HepG2 (cell line): ENCODE results near the gene THRSP. TPM values are rescaled to one million over a fixed set of nuclear protein-coding genes. Genes with fewer than 3 reads are reported as not detected.
A peak's percentile ranks its signal among the peaks of the same experiment; 100 is the strongest.

Experiments
- BCL6 ChIP-seq: IDR thresholded peaks from 2 replicates; pipeline ENCODE4 v1.6.1; 2016; ENCODE audit warnings: missing genetic modification reagents, missing compliant biosample characterization
- RELA ChIP-seq: sonication (generic); formaldehyde crosslinking; IDR thresholded peaks from 2 replicates; pipeline ENCODE4 v1.4.0; 2020; ENCODE audit warnings: missing genetic modification reagents
- SALL1 ChIP-seq: sonication (generic); formaldehyde crosslinking; IDR thresholded peaks from 2 replicates; pipeline ENCODE4 v1.8.0; 2022; ENCODE audit warnings: mild to moderate bottlenecking, missing genetic modification reagents
- SNAI1 ChIP-seq: sonication (generic); formaldehyde crosslinking; IDR thresholded peaks from 2 replicates; pipeline ENCODE4 v1.5.0; 2020; ENCODE audit warnings: mild to moderate bottlenecking, missing genetic modification reagents, borderline replicate concordance
- ZBTB20 ChIP-seq: sonication (generic); formaldehyde crosslinking; IDR thresholded peaks from 2 replicates; pipeline ENCODE4 v1.8.1; 2023; ENCODE audit warnings: missing genetic modification reagents, low read depth, mild to moderate bottlenecking, borderline replicate concordance
- ZFP36L1 ChIP-seq: sonication (generic); formaldehyde crosslinking; IDR thresholded peaks from 2 replicates; pipeline ENCODE4 v1.8.0; 2022; ENCODE audit warnings: mild to moderate bottlenecking, missing genetic modification reagents, moderate library complexity
- ZFY ChIP-seq: sonication (generic); formaldehyde crosslinking; IDR thresholded peaks from 2 replicates; pipeline ENCODE4 v1.4.0; 2020; ENCODE audit warnings: missing genetic modification reagents
- ZNF20 ChIP-seq: sonication (generic); formaldehyde crosslinking; IDR thresholded peaks from 2 replicates; pipeline ENCODE4 v1.4.0; 2020; ENCODE audit warnings: mild to moderate bottlenecking, moderate library complexity, missing genetic modification reagents
- ZNF333 ChIP-seq: sonication (generic); formaldehyde crosslinking; IDR thresholded peaks from 2 replicates; pipeline ENCODE4 v1.4.0; 2020; ENCODE audit warnings: mild to moderate bottlenecking, missing genetic modification reagents, borderline replicate concordance
- ZNF543 ChIP-seq: sonication (generic); formaldehyde crosslinking; IDR thresholded peaks from 2 replicates; pipeline ENCODE4 v1.4.0; 2020; ENCODE audit warnings: mild to moderate bottlenecking, missing genetic modification reagents
- ZNF619 ChIP-seq: sonication (generic); formaldehyde crosslinking; IDR thresholded peaks from 2 replicates; pipeline ENCODE4 v1.4.0; 2020; ENCODE audit warnings: mild to moderate bottlenecking, missing genetic modification reagents
- ZNF773 ChIP-seq: sonication (generic); formaldehyde crosslinking; IDR thresholded peaks from 2 replicates; pipeline ENCODE4 v1.4.0; 2020; ENCODE audit warnings: missing genetic modification reagents, borderline replicate concordance
- polyA plus RNA-seq, 8 experiments: library from polyadenylated mRNA; depleted of rRNA in 3 of 8; stranded (reverse) in 7 of 8; unstranded in 1 of 8; fragments of >200 nt; fragmentation: Illumina TruSeq in 4 of 8; extraction: Trizol in 4 of 8; gene quantifications; 2 replicates each; pipeline versions ENCODE4 v1.2.1 to v1.2.3, GENCODE V29; 2011 to 2016; ENCODE audit warnings: low read depth in 4 of 8, missing spikeins in 1 of 8, mixed read lengths in 1 of 8; ENCODE audit not compliant: insufficient read depth in 1 of 8
- total RNA-seq, 5 experiments: library from RNA; depleted of rRNA; stranded (reverse); fragments of >200 nt; fragmentation: Illumina TruSeq; extraction: Trizol; gene quantifications; 2 replicates each; pipeline ENCODE4 v1.2.3, GENCODE V29; 2016; ENCODE audit warnings: low read depth in 1 of 5
- TF ChIP-seq, protein P1 (sequence below): sonication (generic); formaldehyde crosslinking; IDR thresholded peaks from one replicate; pipeline ENCODE4 v1.5.1; 2020; ENCODE audit warnings: mild to moderate bottlenecking, missing genetic modification reagents; ENCODE audit errors: not compliant biosample characterization
- TF ChIP-seq, protein P2 (sequence below): IDR thresholded peaks from 2 replicates; pipeline ENCODE4 v1.6.1; 2016
- TF ChIP-seq, protein P3 (sequence below), 2 experiments: fragments of 450-650 bp in 1 of 2; sonication (generic) in 1 of 2; formaldehyde crosslinking; IDR thresholded peaks; 2 replicates each; pipeline versions ENCODE4 v1.5.0 to v1.8.0; 2020 to 2022; ENCODE audit warnings: mild to moderate bottlenecking in 1 of 2, missing genetic modification reagents in 1 of 2
- TF ChIP-seq, protein P4 (sequence below): IDR thresholded peaks from 2 replicates; pipeline ENCODE4 v1.6.1; 2016; ENCODE audit warnings: control low read depth
- TF ChIP-seq, protein P5 (sequence below): IDR thresholded peaks from 2 replicates; pipeline ENCODE4 v1.6.1; 2012; ENCODE audit warnings: low read depth, low read length, improper control_type of control experiment

The THRSP gene
- total and polyA plus RNA-seq, 2 of the 13 experiments (the other 11 are each of a cell fraction or from before 2014, with no cell fraction given) = 0.13 to 0.58 TPM

DNA sequence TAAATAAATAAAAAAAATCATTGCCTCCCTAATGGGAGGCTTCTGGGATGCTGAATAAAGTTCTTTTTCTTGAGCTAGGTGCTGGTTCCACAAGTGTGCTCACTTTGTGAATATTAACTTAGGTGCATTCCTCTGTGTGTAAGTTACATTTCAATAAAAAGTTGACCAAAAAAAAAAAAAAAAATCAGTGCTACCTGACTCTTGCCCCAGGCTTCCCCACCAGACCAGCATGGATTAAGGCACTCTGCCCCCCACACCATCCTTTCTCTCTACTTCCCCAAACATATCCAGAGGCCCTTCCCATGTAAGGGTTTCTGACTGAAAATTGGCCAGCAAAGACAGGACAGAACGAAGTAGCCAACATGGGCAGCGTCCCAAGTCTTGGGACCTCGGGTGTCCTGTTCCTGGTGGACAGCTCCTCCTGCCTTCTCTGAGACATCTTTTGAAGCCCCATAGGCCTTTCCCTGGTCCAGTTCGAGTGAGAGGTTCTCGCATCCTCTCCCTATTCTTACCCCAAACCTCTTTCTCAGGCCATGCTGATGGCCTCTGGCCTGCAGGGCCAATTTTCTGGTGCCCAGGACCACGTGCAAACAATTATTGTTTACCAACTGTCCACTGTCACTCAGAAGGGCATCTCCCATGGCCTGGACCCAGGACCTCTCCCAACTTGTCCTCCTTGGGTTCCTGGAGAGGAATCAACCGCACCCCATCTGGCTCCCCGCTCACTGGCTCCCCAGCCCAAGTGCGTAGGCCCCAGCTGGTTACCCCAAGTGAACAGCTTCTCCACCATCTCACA is 25.6 kb upstream of the THRSP start (continued):
- TF ChIP-seq, protein P1, sequence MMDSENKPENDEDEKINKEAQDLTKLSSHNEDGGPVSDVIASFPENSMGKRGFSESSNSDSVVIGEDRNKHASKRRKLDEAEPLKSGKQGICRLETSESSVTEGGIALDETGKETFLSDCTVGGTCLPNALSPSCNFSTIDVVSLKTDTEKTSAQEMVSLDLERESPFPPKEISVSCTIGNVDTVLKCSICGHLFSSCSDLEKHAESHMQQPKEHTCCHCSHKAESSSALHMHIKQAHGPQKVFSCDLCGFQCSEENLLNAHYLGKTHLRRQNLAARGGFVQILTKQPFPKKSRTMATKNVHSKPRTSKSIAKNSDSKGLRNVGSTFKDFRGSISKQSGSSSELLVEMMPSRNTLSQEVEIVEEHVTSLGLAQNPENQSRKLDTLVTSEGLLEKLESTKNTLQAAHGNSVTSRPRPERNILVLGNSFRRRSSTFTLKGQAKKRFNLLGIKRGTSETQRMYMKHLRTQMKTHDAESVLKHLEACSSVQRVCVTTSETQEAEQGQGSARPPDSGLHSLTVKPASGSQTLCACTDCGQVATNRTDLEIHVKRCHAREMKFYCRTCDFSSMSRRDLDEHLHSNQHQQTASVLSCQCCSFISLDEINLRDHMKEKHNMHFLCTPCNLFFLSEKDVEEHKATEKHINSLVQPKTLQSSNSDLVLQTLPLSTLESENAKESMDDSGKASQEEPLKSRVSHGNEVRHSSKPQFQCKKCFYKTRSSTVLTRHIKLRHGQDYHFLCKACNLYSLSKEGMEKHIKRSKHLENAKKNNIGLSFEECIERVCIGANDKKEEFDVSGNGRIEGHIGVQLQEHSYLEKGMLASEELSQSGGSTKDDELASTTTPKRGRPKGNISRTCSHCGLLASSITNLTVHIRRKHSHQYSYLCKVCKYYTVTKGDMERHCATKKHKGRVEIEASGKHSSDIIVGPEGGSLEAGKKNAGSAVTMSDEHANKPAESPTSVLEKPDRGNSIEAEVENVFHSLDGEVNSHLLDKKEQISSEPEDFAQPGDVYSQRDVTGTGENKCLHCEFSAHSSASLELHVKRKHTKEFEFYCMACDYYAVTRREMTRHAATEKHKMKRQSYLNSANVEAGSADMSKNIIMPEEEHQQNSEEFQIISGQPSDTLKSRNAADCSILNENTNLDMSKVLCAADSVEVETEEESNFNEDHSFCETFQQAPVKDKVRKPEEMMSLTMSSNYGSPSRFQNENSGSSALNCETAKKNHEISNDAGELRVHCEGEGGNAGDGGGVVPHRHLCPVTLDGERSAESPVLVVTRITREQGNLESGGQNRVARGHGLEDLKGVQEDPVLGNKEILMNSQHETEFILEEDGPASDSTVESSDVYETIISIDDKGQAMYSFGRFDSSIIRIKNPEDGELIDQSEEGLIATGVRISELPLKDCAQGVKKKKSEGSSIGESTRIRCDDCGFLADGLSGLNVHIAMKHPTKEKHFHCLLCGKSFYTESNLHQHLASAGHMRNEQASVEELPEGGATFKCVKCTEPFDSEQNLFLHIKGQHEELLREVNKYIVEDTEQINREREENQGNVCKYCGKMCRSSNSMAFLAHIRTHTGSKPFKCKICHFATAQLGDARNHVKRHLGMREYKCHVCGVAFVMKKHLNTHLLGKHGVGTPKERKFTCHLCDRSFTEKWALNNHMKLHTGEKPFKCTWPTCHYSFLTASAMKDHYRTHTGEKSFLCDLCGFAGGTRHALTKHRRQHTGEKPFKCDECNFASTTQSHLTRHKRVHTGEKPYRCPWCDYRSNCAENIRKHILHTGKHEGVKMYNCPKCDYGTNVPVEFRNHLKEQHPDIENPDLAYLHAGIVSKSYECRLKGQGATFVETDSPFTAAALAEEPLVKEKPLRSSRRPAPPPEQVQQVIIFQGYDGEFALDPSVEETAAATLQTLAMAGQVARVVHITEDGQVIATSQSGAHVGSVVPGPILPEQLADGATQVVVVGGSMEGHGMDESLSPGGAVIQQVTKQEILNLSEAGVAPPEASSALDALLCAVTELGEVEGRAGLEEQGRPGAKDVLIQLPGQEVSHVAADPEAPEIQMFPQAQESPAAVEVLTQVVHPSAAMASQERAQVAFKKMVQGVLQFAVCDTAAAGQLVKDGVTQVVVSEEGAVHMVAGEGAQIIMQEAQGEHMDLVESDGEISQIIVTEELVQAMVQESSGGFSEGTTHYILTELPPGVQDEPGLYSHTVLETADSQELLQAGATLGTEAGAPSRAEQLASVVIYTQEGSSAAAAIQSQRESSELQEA (CRISPR knock-in tag) = no peak
- no peak for TF ChIP-seq BCL6 (CRISPR knock-in tag)
- TF ChIP-seq, protein P2, sequence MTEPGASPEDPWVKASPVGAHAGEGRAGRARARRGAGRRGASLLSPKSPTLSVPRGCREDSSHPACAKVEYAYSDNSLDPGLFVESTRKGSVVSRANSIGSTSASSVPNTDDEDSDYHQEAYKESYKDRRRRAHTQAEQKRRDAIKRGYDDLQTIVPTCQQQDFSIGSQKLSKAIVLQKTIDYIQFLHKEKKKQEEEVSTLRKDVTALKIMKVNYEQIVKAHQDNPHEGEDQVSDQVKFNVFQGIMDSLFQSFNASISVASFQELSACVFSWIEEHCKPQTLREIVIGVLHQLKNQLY (CRISPR knock-in tag) = no peak
- TF ChIP-seq, protein P3, sequence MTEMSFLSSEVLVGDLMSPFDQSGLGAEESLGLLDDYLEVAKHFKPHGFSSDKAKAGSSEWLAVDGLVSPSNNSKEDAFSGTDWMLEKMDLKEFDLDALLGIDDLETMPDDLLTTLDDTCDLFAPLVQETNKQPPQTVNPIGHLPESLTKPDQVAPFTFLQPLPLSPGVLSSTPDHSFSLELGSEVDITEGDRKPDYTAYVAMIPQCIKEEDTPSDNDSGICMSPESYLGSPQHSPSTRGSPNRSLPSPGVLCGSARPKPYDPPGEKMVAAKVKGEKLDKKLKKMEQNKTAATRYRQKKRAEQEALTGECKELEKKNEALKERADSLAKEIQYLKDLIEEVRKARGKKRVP (CRISPR knock-in tag; IDR thresholded peaks at IDR 0.05) = no peak
- no peak for TF ChIP-seq RELA
- TF ChIP-seq, protein P4, sequence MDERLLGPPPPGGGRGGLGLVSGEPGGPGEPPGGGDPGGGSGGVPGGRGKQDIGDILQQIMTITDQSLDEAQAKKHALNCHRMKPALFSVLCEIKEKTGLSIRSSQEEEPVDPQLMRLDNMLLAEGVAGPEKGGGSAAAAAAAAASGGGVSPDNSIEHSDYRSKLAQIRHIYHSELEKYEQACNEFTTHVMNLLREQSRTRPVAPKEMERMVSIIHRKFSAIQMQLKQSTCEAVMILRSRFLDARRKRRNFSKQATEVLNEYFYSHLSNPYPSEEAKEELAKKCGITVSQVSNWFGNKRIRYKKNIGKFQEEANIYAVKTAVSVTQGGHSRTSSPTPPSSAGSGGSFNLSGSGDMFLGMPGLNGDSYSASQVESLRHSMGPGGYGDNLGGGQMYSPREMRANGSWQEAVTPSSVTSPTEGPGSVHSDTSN (CRISPR knock-in tag) = peak; percentile 7; the same call in 1 of the 2 replicates
- TF ChIP-seq ZFP36L1 (CRISPR knock-in tag) = no peak
- TF ChIP-seq ZNF543 (CRISPR knock-in tag) = no peak
- no peak for TF ChIP-seq ZNF333
- TF ChIP-seq ZNF20 (CRISPR knock-in tag) = no peak
- TF ChIP-seq ZNF619 (CRISPR knock-in tag) = no peak
- TF ChIP-seq, protein P5, sequence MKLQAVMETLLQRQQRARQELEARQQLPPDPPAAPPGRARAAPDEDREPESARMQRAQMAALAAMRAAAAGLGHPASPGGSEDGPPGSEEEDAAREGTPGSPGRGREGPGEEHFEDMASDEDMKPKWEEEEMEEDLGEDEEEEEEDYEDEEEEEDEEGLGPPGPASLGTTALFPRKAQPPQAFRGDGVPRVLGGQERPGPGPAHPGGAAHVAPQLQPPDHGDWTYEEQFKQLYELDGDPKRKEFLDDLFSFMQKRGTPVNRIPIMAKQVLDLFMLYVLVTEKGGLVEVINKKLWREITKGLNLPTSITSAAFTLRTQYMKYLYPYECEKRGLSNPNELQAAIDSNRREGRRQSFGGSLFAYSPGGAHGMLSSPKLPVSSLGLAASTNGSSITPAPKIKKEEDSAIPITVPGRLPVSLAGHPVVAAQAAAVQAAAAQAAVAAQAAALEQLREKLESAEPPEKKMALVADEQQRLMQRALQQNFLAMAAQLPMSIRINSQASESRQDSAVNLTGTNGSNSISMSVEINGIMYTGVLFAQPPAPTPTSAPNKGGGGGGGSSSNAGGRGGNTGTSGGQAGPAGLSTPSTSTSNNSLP = no peak
- peak; percentile 30 for TF ChIP-seq ZFY
- TF ChIP-seq SNAI1 (CRISPR knock-in tag) = no peak
- no peak for TF ChIP-seq ZNF773 (CRISPR knock-in tag)
- TF ChIP-seq SALL1 (CRISPR knock-in tag) = peak; percentile 25; the same call in 1 of the 2 replicates
- no peak for TF ChIP-seq ZBTB20 (CRISPR knock-in tag)
